ENCODE results near the gene CRTC1. TPM values are rescaled to one million over a fixed set of nuclear protein-coding genes. Genes with fewer than 3 reads are reported as not detected.

The CRTC1 gene
- total RNA-seq, 1 experiment from 2014 or later: 12.3 TPM

DNA sequence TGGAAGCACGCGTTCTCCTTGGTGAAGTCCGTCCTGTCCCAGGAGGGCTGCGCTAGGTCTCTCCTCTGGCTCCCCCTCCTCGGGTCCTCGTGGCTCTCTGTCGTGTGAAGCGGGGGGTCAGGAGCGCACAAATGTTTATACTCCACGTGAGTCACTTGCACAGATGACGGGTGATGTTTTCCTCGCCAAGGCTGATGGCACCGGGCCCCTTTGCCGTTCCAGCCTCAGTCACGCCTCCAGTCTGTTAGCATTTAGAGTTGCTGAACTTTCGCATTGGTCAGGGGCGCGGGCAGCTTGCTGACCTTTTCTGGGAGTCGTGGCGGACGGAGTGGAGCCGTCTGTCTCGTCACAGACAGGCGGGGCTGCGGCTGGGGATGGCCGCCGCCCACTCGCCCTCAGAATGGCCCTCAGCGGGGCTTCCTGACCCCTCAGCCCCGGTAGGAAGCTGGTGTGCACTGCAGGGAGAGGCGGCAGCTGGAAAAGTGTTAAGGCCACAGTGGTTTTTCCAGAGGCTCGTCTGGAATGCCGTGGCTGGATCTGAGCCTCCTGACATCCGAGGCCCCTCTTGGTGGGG lies 32.9 kb upstream of the CRTC1 start (continued):
- TF ChIP-seq, protein P1, sequence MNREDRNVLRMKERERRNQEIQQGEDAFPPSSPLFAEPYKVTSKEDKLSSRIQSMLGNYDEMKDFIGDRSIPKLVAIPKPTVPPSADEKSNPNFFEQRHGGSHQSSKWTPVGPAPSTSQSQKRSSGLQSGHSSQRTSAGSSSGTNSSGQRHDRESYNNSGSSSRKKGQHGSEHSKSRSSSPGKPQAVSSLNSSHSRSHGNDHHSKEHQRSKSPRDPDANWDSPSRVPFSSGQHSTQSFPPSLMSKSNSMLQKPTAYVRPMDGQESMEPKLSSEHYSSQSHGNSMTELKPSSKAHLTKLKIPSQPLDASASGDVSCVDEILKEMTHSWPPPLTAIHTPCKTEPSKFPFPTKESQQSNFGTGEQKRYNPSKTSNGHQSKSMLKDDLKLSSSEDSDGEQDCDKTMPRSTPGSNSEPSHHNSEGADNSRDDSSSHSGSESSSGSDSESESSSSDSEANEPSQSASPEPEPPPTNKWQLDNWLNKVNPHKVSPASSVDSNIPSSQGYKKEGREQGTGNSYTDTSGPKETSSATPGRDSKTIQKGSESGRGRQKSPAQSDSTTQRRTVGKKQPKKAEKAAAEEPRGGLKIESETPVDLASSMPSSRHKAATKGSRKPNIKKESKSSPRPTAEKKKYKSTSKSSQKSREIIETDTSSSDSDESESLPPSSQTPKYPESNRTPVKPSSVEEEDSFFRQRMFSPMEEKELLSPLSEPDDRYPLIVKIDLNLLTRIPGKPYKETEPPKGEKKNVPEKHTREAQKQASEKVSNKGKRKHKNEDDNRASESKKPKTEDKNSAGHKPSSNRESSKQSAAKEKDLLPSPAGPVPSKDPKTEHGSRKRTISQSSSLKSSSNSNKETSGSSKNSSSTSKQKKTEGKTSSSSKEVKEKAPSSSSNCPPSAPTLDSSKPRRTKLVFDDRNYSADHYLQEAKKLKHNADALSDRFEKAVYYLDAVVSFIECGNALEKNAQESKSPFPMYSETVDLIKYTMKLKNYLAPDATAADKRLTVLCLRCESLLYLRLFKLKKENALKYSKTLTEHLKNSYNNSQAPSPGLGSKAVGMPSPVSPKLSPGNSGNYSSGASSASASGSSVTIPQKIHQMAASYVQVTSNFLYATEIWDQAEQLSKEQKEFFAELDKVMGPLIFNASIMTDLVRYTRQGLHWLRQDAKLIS (CRISPR knock-in tag; IDR thresholded peaks at IDR 0.05; ENCODE audit: borderline replicate concordance): no peak
- no peak for TF ChIP-seq CBFB (CRISPR knock-in tag; IDR thresholded peaks at IDR 0.05; ENCODE audit: low read depth)
- TF ChIP-seq, protein P2, sequence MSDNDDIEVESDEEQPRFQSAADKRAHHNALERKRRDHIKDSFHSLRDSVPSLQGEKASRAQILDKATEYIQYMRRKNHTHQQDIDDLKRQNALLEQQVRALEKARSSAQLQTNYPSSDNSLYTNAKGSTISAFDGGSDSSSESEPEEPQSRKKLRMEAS (CRISPR knock-in tag; IDR thresholded peaks at IDR 0.05): no peak

DNA sequence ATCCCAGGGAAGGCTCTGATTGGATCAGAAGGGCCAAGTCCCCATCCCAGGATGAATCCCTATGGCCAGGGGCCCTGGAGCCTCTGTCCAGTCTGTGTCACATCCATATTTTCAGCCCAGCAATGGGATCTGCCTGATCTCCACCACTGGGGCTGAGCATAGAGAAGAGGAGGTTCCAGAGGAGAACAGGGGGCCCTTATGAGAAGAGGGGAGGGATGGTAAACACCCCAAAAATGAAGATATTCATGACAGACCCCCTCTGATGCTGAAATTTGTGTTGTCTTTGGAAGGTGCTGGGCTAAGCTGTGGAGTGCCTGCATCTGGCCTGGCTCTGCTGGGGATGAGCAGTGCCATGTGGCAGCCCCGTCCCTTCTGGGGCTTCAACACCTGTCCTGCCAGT lies 32.2 kb upstream of the CRTC1 start:
- CTCF ChIA-PET: interaction anchor here (1.0 to 1.8 kb wide), 2 partner anchors 11 to 57 kb away, joined by 3 to 6 read pairs; no protein-coding TSS in a partner anchor
- Mint-ChIP-seq H3K27me3 (ENCODE audit: low read depth) (peaks cover 3% of the 10 kb centered on the region; the same call in 1 of the 2 replicates), H3K27ac (peak overlapping the region; percentile 50), H3K4me1 (peaks cover 34% of the 10 kb centered on the region), H3K9me3 (no peaks in the 10 kb centered on the region), H3K36me3 (no peaks in the 10 kb centered on the region), H3K4me3 (no peak overlapping the region)
- no peak for ATAC-seq
- POLR2A ChIA-PET: no interaction called here
- no peak for DNase-seq (ENCODE audit: low spot score)
- no peak for TF ChIP-seq NR1H2 (CRISPR knock-in tag; IDR thresholded peaks at IDR 0.05)
- TF ChIP-seq, protein P3, sequence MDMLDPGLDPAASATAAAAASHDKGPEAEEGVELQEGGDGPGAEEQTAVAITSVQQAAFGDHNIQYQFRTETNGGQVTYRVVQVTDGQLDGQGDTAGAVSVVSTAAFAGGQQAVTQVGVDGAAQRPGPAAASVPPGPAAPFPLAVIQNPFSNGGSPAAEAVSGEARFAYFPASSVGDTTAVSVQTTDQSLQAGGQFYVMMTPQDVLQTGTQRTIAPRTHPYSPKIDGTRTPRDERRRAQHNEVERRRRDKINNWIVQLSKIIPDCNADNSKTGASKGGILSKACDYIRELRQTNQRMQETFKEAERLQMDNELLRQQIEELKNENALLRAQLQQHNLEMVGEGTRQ (CRISPR knock-in tag; IDR thresholded peaks at IDR 0.05): no peak
- TF ChIP-seq, protein P4, sequence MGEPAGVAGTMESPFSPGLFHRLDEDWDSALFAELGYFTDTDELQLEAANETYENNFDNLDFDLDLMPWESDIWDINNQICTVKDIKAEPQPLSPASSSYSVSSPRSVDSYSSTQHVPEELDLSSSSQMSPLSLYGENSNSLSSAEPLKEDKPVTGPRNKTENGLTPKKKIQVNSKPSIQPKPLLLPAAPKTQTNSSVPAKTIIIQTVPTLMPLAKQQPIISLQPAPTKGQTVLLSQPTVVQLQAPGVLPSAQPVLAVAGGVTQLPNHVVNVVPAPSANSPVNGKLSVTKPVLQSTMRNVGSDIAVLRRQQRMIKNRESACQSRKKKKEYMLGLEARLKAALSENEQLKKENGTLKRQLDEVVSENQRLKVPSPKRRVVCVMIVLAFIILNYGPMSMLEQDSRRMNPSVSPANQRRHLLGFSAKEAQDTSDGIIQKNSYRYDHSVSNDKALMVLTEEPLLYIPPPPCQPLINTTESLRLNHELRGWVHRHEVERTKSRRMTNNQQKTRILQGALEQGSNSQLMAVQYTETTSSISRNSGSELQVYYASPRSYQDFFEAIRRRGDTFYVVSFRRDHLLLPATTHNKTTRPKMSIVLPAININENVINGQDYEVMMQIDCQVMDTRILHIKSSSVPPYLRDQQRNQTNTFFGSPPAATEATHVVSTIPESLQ (CRISPR knock-in tag; IDR thresholded peaks at IDR 0.05): no peak

DNA sequence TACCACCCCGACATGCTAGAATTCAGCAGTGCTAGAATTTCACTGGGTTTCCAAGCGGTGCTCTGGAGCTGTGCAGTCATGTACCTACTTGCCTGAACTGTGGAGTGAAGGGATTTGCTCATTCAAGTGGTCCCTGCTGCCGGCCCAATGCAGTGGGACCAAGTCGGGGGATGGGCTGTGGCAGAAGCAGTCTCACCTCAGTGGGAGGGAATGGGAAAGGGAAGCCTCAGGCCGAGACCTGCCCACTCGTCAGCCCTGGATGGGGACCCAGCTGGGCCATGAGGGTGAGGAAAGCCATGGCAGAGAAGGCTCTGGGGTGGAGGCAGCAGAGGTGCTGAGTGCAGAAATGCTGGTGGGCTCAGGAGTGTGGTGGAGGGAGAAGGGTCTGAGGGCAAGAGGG lies 31.7 kb upstream of the CRTC1 start:
- DNase-seq (ENCODE audit: low spot score) (no peak), ATAC-seq (no peak)
- Mint-ChIP-seq H3K9me3 (no peaks in the 10 kb centered on the region), H3K4me1 (peaks cover 30% of the 10 kb centered on the region), H3K4me3 (no peak overlapping the region), H3K27me3 (ENCODE audit: low read depth) (no peaks in the 10 kb centered on the region), H3K27ac (peak overlapping the region; percentile 50), H3K36me3 (no peaks in the 10 kb centered on the region)
- ChIA-PET CTCF (interaction anchor here (0.7 to 1.8 kb wide), 4 partner anchors 58 to 130 kb away, joined by 3 to 6 read pairs (median 4); no protein-coding TSS in a partner anchor), POLR2A (no interaction called here)
- TF ChIP-seq GRHL2 (CRISPR knock-in tag; IDR thresholded peaks at IDR 0.05; ENCODE audit: insufficient replicate concordance, severe bottlenecking) (no peak), ZNF121 (CRISPR knock-in tag; IDR thresholded peaks at IDR 0.05) (0 out of 2 replicates have a peak, but pooled peaks have one; percentile 42), SOX15 (CRISPR knock-in tag; IDR thresholded peaks at IDR 0.05) (no peak)

DNA sequence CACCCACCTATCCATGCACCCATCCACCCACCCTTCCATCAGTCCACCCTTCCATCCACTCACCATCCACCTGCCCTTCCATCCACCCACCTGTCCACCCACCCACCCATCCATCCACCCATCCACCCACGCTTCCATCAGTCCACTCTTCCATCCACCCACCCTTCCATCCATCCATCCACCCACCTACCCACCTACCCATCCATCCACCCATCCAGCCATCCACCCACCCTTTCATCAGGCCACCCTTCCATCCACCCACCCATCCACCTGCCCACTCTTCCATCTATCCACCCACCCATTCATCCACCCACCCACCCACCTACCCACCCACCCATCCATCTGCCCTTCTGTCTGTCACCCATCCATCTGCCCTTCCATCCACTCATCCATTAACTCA lies 29.6 kb upstream of the CRTC1 start:
- Mint-ChIP-seq H3K27me3 (ENCODE audit: low read depth) (no peaks in the 10 kb centered on the region), H3K27ac (no peak overlapping the region), H3K9me3 (no peaks in the 10 kb centered on the region), H3K36me3 (no peaks in the 10 kb centered on the region), H3K4me1 (peaks cover 34% of the 10 kb centered on the region), H3K4me3 (no peak overlapping the region)
- TF ChIP-seq, protein P1 (CRISPR knock-in tag; IDR thresholded peaks at IDR 0.05; ENCODE audit: borderline replicate concordance): no peak
- TF ChIP-seq, protein P5, sequence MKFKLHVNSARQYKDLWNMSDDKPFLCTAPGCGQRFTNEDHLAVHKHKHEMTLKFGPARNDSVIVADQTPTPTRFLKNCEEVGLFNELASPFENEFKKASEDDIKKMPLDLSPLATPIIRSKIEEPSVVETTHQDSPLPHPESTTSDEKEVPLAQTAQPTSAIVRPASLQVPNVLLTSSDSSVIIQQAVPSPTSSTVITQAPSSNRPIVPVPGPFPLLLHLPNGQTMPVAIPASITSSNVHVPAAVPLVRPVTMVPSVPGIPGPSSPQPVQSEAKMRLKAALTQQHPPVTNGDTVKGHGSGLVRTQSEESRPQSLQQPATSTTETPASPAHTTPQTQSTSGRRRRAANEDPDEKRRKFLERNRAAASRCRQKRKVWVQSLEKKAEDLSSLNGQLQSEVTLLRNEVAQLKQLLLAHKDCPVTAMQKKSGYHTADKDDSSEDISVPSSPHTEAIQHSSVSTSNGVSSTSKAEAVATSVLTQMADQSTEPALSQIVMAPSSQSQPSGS (CRISPR knock-in tag; IDR thresholded peaks at IDR 0.05; ENCODE audit: borderline replicate concordance, low read depth): no peak
- ATAC-seq: no peak
- no peak for DNase-seq (ENCODE audit: low spot score)
- ChIA-PET CTCF (no interaction called here), POLR2A (no interaction called here)
